RWPE2 (cell line): ENCODE results near the gene SAMD9L.

Experiments used
- ATAC-seq: fragments of 200-7000 bp; cut with Tn5 transposase; 3 replicates; pipeline ENCODE4 v1.9.1; 2021; ENCODE audit warnings: low read depth
- DNase-seq: peaks from one replicate; pipeline ENCODE4 v3.0.0-alpha.2; 2020; ENCODE audit warnings: low spot score
- H3K27ac ChIP-seq: fragments of 450-650 bp; 2 replicates; pipeline ENCODE4 v1.5.1; 2017; ENCODE audit warnings: mild to moderate bottlenecking; ENCODE audit not compliant: poor library complexity, severe bottlenecking
- H3K27me3 ChIP-seq: fragments of 250-450 bp; sonication (Bioruptor Pico); 2 replicates; pipeline ENCODE4 v1.5.1; 2021; ENCODE audit warnings: mild to moderate bottlenecking, moderate library complexity; ENCODE audit not compliant: insufficient read depth, poor library complexity, severe bottlenecking
- H3K36me3 ChIP-seq: fragments of 250-450 bp; sonication (Bioruptor Pico); 2 replicates; pipeline ENCODE4 v1.5.1; 2020; ENCODE audit warnings: low read depth, mild to moderate bottlenecking, moderate library complexity
- H3K4me1 ChIP-seq: fragments of 250-450 bp; sonication (Bioruptor Pico); 2 replicates; pipeline ENCODE4 v1.5.1; 2021; ENCODE audit warnings: mild to moderate bottlenecking, moderate library complexity; ENCODE audit not compliant: insufficient read depth, poor library complexity, severe bottlenecking
- H3K4me3 ChIP-seq: fragments of 250-450 bp; sonication (Bioruptor Pico); 2 replicates; pipeline ENCODE4 v1.5.1; 2021; ENCODE audit warnings: mild to moderate bottlenecking, moderate library complexity; ENCODE audit not compliant: severe bottlenecking
- H3K9me3 ChIP-seq: fragments of 250-450 bp; sonication (Bioruptor Pico); 2 replicates; pipeline ENCODE4 v1.5.1; 2021; ENCODE audit warnings: mild to moderate bottlenecking, moderate library complexity; ENCODE audit not compliant: severe bottlenecking
- TF ChIP-seq, protein P1 (sequence below): fragments of 450-650 bp; IDR thresholded peaks from one replicate; pipeline ENCODE4 v1.5.1; 2017; ENCODE audit warnings: mild to moderate bottlenecking, moderate library complexity; ENCODE audit not compliant: poor library complexity, severe bottlenecking

Gene SAMD9L

DNA sequence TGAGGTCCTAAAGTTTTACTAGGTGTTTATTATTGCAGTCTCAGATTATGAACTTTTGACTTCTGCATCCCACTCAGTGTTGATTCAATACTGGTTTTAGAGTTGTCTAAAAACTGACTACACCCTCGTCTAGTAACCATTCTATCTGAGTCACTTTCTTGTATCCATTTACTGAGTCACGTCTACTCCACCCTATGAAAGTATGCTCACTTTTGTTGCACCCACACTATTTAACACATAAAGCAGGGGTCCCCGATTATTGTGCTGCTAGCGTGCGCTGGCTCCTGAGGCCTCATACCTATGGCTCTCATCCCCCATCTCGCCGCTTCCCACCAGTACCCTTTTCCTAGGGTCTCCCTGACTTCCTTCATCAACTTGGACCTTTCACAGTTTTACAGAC is 32.4 kb downstream of the SAMD9L start:
- Histone ChIP-seq H3K36me3 (no peaks in the 10 kb centered on the region; the same call in 1 of the 2 replicates), H3K27me3 (no peaks in the 10 kb centered on the region), H3K4me1 (peaks cover 44% of the 10 kb centered on the region), H3K9me3 (peaks cover 4% of the 10 kb centered on the region), H3K27ac (peak overlapping the region; percentile 72), H3K4me3 (no peak overlapping the region)
- DNase-seq, result no peak
- peak; percentile 93 for ATAC-seq
- TF ChIP-seq, protein P1, sequence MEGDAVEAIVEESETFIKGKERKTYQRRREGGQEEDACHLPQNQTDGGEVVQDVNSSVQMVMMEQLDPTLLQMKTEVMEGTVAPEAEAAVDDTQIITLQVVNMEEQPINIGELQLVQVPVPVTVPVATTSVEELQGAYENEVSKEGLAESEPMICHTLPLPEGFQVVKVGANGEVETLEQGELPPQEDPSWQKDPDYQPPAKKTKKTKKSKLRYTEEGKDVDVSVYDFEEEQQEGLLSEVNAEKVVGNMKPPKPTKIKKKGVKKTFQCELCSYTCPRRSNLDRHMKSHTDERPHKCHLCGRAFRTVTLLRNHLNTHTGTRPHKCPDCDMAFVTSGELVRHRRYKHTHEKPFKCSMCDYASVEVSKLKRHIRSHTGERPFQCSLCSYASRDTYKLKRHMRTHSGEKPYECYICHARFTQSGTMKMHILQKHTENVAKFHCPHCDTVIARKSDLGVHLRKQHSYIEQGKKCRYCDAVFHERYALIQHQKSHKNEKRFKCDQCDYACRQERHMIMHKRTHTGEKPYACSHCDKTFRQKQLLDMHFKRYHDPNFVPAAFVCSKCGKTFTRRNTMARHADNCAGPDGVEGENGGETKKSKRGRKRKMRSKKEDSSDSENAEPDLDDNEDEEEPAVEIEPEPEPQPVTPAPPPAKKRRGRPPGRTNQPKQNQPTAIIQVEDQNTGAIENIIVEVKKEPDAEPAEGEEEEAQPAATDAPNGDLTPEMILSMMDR, result no peak

DNA sequence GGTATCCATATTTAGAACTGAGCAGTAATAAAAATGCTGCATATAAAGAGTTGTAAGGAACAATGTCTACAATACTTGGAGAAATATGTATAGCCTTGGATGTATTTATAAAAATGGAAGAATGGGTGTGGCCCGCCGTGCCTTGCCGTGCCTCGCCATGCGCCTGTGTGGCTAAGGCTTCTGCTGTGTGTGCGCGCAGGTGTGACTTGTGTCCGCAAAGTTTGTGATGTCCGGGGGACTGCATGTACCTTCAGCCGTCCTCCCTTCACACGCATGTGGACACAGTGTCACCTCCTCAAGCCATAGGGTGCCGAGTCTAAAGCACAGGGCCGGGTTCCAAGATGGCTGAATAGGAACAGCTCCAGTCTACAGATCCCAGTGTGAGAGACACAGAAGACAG is 40.2 kb downstream of the SAMD9L start:
- DNase-seq (no peak), ATAC-seq (no peak)
- TF ChIP-seq, protein P1, result no peak
- H3K4me3 ChIP-seq, result no peak overlapping the region
- no peak overlapping the region for H3K27ac ChIP-seq
- H3K27me3 ChIP-seq, result no peaks in the 10 kb centered on the region
- H3K36me3 ChIP-seq, result peaks cover 21% of the 10 kb centered on the region
- H3K4me1 ChIP-seq, result no peaks in the 10 kb centered on the region
- H3K9me3 ChIP-seq, result no peaks in the 10 kb centered on the region

DNA sequence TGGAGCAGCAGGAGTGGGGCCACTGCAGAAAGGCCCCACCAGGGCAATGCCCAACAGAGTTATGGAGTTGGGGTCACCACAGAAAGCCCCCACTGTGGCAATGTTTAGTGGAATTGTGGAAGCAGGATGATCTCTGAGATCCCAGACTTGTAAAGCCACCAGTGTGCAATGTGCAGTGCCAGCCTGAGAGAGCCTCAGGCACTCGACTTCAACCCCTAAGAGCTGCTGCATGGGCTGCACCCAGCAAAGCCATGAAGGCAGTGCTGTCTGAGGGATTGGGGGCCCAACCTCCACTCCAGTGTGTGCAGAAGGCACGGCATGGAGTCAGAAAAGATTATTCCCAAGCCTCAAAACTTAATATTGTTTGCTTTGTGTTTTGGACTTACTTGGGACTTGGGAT is 50.8 kb downstream of the SAMD9L start:
- H3K4me1 ChIP-seq, result no peaks in the 10 kb centered on the region
- TF ChIP-seq, protein P1, result no peak
- ATAC-seq (no peak), DNase-seq (no peak)
- H3K27ac ChIP-seq, result no peak overlapping the region
- H3K9me3 ChIP-seq, result no peaks in the 10 kb centered on the region
- no peak overlapping the region for H3K4me3 ChIP-seq
- no peaks in the 10 kb centered on the region for H3K36me3 ChIP-seq
- no peaks in the 10 kb centered on the region for H3K27me3 ChIP-seq

DNA sequence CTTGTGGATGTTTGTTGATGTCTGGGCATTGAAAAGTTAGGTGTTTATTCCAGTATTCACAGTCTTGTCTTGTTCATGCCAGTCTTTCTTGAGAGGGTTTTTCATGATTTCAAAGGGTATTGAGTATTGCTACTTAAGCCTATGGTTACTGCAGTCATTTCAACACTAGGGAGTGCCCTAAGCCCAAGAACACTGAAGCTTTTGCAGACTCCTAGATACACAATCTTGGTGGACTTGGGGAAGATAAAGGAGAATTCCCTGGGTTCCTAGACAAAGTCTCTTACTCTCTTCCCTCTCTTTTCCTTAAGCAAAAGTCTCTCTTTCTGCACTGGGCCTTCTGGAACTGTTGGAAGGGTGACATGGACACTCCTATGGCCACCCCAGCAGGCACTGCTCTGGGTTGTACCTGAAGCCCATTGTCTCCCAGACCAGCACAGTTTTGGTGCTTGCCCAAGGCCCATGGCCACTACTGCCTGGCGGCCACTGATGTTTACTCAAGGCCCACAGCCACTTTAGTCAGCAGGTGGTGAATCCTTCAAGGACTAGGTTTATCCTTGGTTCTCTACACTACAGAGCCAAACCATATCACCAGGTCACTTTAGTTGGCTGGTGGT is 55.3 kb downstream of the SAMD9L start:
- no peaks in the 10 kb centered on the region for H3K36me3 ChIP-seq
- H3K4me1 ChIP-seq, result no peaks in the 10 kb centered on the region
- H3K4me3 ChIP-seq, result no peak overlapping the region
- ATAC-seq (peak; percentile 49; the same call in 1 of the 3 replicates), DNase-seq (no peak)
- no peak overlapping the region for H3K27ac ChIP-seq
- no peaks in the 10 kb centered on the region for H3K9me3 ChIP-seq
- no peaks in the 10 kb centered on the region for H3K27me3 ChIP-seq
- TF ChIP-seq, protein P1, result peak; percentile 41
